ENCODE results near the gene P2RX1.

- TF ChIP-seq, protein P1, sequence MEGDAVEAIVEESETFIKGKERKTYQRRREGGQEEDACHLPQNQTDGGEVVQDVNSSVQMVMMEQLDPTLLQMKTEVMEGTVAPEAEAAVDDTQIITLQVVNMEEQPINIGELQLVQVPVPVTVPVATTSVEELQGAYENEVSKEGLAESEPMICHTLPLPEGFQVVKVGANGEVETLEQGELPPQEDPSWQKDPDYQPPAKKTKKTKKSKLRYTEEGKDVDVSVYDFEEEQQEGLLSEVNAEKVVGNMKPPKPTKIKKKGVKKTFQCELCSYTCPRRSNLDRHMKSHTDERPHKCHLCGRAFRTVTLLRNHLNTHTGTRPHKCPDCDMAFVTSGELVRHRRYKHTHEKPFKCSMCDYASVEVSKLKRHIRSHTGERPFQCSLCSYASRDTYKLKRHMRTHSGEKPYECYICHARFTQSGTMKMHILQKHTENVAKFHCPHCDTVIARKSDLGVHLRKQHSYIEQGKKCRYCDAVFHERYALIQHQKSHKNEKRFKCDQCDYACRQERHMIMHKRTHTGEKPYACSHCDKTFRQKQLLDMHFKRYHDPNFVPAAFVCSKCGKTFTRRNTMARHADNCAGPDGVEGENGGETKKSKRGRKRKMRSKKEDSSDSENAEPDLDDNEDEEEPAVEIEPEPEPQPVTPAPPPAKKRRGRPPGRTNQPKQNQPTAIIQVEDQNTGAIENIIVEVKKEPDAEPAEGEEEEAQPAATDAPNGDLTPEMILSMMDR (IDR thresholded peaks at IDR 0.05): no peak
- no peak for TF ChIP-seq POLR2A (IDR thresholded peaks at IDR 0.05)
Observed at GRCh38 chr17:3921502-3922319, 5.4 kb upstream of the P2RX1 start.
